ENCODE measurements around the gene PHLDB1. TPM values are rescaled to one million over a fixed set of nuclear protein-coding genes. Genes with fewer than 3 reads are reported as not detected.

PHLDB1 gene
- total RNA-seq, 1 donor from 2014 or later: 179 TPM

GRCh38 chr11:118663381-118663780 lies 56.0 kb downstream of the PHLDB1 start:
- FAIRE-seq: no peak
- no peaks in the 10 kb centered on the region for H3K27me3 Mint-ChIP-seq (ENCODE audit: low read depth, unreplicated experiment)

DNA sequence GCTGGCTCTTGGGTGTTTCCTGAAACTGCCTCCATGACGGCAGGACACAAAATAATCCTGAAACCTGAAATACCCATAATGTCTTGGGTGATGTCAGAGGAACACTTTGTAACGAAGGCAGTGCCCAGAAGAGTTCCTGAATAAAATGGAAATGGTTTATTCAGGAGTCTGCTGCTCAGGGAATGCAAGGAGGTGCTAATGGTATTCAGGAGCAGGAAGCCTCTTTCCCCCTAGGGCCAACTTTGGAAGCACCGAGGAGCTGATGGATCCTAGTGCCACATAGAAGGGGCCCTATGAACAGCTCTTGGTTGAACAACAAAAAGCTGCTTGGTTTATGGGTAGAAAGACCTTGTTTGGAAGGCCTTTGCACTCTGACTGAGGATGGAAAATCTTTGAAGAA lies 56.5 kb downstream of the PHLDB1 start:
- peaks cover 6% of the 10 kb centered on the region for H3K4me1 Mint-ChIP-seq (ENCODE audit: low read depth, unreplicated experiment)
- DNase-seq (ENCODE audit: low read depth) (no peak), FAIRE-seq (no peak)
- Histone ChIP-seq H3K9ac (ENCODE audit: low read length) (no peak overlapping the region), H3K27me3 (ENCODE audit: insufficient read depth, low read length) (no peaks in the 10 kb centered on the region), H4K20me1 (ENCODE audit: insufficient read depth, low read length) (peaks cover 29% of the 10 kb centered on the region), H2AFZ (ENCODE audit: low read depth, low read length) (no peak overlapping the region), H3K27ac (ENCODE audit: low read depth, low read length) (no peak overlapping the region), H3K4me3 (ENCODE audit: insufficient read depth, low read depth, low read length) (no peak overlapping the region), H3K79me2 (ENCODE audit: insufficient read depth, low read length) (no peaks in the 10 kb centered on the region), H3K4me1 (ENCODE audit: insufficient read depth, low read length) (peaks cover 5% of the 10 kb centered on the region), H3K4me2 (ENCODE audit: low read length) (no peak overlapping the region), H3K36me3 (ENCODE audit: insufficient read depth, low read length) (no peaks in the 10 kb centered on the region), H3K9me3 (ENCODE audit: insufficient read depth, low read depth, low read length) (no peaks in the 10 kb centered on the region)
- peak overlapping the region; percentile 26 for H3K27ac Mint-ChIP-seq (ENCODE audit: unreplicated experiment)
- H3K27me3 Mint-ChIP-seq (ENCODE audit: low read depth, unreplicated experiment): no peaks in the 10 kb centered on the region
- H3K4me3 Mint-ChIP-seq (ENCODE audit: unreplicated experiment): no peak overlapping the region
- TF ChIP-seq EZH2 (IDR thresholded peaks at IDR 0.05; ENCODE audit: insufficient read depth, low read length): no peak
- TF ChIP-seq, protein P1, sequence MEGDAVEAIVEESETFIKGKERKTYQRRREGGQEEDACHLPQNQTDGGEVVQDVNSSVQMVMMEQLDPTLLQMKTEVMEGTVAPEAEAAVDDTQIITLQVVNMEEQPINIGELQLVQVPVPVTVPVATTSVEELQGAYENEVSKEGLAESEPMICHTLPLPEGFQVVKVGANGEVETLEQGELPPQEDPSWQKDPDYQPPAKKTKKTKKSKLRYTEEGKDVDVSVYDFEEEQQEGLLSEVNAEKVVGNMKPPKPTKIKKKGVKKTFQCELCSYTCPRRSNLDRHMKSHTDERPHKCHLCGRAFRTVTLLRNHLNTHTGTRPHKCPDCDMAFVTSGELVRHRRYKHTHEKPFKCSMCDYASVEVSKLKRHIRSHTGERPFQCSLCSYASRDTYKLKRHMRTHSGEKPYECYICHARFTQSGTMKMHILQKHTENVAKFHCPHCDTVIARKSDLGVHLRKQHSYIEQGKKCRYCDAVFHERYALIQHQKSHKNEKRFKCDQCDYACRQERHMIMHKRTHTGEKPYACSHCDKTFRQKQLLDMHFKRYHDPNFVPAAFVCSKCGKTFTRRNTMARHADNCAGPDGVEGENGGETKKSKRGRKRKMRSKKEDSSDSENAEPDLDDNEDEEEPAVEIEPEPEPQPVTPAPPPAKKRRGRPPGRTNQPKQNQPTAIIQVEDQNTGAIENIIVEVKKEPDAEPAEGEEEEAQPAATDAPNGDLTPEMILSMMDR (IDR thresholded peaks at IDR 0.05; ENCODE audit: insufficient read depth, low read depth, low read length): no peak
- H3K36me3 Mint-ChIP-seq (ENCODE audit: low read depth, unreplicated experiment): peaks cover 5% of the 10 kb centered on the region
- no peaks in the 10 kb centered on the region for H3K9me3 Mint-ChIP-seq (ENCODE audit: unreplicated experiment)

More at GRCh38 chr11:118663381-118663780, 56.0 kb downstream of the PHLDB1 start:
- TF ChIP-seq, protein P1 (IDR thresholded peaks at IDR 0.05; ENCODE audit: insufficient read depth, low read depth, low read length): no peak
- no peak for TF ChIP-seq EZH2 (IDR thresholded peaks at IDR 0.05; ENCODE audit: insufficient read depth, low read length)
- H3K27ac Mint-ChIP-seq (ENCODE audit: unreplicated experiment): no peak overlapping the region
- no peak overlapping the region for H3K4me3 Mint-ChIP-seq (ENCODE audit: unreplicated experiment)
- DNase-seq (ENCODE audit: low read depth): peak; percentile 14
- no peak overlapping the region for H3K9ac ChIP-seq (ENCODE audit: low read length)
- H3K36me3 ChIP-seq (ENCODE audit: insufficient read depth, low read length): no peaks in the 10 kb centered on the region
- H3K4me2 ChIP-seq (ENCODE audit: low read length): no peak overlapping the region
- no peak overlapping the region for H3K4me3 ChIP-seq (ENCODE audit: insufficient read depth, low read depth, low read length)
- no peak overlapping the region for H3K27ac ChIP-seq (ENCODE audit: low read depth, low read length)
- H3K79me2 ChIP-seq (ENCODE audit: insufficient read depth, low read length): no peaks in the 10 kb centered on the region
- H3K9me3 ChIP-seq (ENCODE audit: insufficient read depth, low read depth, low read length): no peaks in the 10 kb centered on the region
- no peaks in the 10 kb centered on the region for H3K27me3 ChIP-seq (ENCODE audit: insufficient read depth, low read length)
- no peak overlapping the region for H2AFZ ChIP-seq (ENCODE audit: low read depth, low read length)
- H4K20me1 ChIP-seq (ENCODE audit: insufficient read depth, low read length): peaks cover 34% of the 10 kb centered on the region
- H3K4me1 Mint-ChIP-seq (ENCODE audit: low read depth, unreplicated experiment): peaks cover 6% of the 10 kb centered on the region
- no peaks in the 10 kb centered on the region for H3K9me3 Mint-ChIP-seq (ENCODE audit: unreplicated experiment)
- peaks cover 5% of the 10 kb centered on the region for H3K36me3 Mint-ChIP-seq (ENCODE audit: low read depth, unreplicated experiment)
- peaks cover 10% of the 10 kb centered on the region for H3K4me1 ChIP-seq (ENCODE audit: insufficient read depth, low read length)

- H3K79me2 ChIP-seq (ENCODE audit: insufficient read depth, low read length): no peaks in the 10 kb centered on the region
- no peak overlapping the region for H3K4me2 ChIP-seq (ENCODE audit: low read length)
- H3K36me3 Mint-ChIP-seq (ENCODE audit: low read depth, unreplicated experiment): peaks cover 5% of the 10 kb centered on the region
- TF ChIP-seq, protein P1 (IDR thresholded peaks at IDR 0.05; ENCODE audit: insufficient read depth, low read depth, low read length): no peak
- TF ChIP-seq EZH2 (IDR thresholded peaks at IDR 0.05; ENCODE audit: insufficient read depth, low read length): no peak
- H3K4me3 Mint-ChIP-seq (ENCODE audit: unreplicated experiment): no peak overlapping the region
- H3K4me1 Mint-ChIP-seq (ENCODE audit: low read depth, unreplicated experiment): peaks cover 4% of the 10 kb centered on the region
- FAIRE-seq: no peak
- H3K27ac ChIP-seq (ENCODE audit: low read depth, low read length): no peak overlapping the region
- no peaks in the 10 kb centered on the region for H3K27me3 Mint-ChIP-seq (ENCODE audit: low read depth, unreplicated experiment)
- no peak overlapping the region for H3K27ac Mint-ChIP-seq (ENCODE audit: unreplicated experiment)
- H3K36me3 ChIP-seq (ENCODE audit: insufficient read depth, low read length): no peaks in the 10 kb centered on the region
- peaks cover 14% of the 10 kb centered on the region for H4K20me1 ChIP-seq (ENCODE audit: insufficient read depth, low read length)
- H3K4me1 ChIP-seq (ENCODE audit: insufficient read depth, low read length): no peaks in the 10 kb centered on the region
- no peak for DNase-seq (ENCODE audit: low read depth)
- no peaks in the 10 kb centered on the region for H3K9me3 Mint-ChIP-seq (ENCODE audit: unreplicated experiment)
- H3K9ac ChIP-seq (ENCODE audit: low read length): no peak overlapping the region
- peaks cover 3% of the 10 kb centered on the region for H3K27me3 ChIP-seq (ENCODE audit: insufficient read depth, low read length)
- H3K9me3 ChIP-seq (ENCODE audit: insufficient read depth, low read depth, low read length): no peaks in the 10 kb centered on the region
- no peak overlapping the region for H2AFZ ChIP-seq (ENCODE audit: low read depth, low read length)
- H3K4me3 ChIP-seq (ENCODE audit: insufficient read depth, low read depth, low read length): no peak overlapping the region
These were observed 59.0 kb downstream of the PHLDB1 start for GRCh38 chr11:118666371-118666770.

Data from astrocyte (in vitro differentiated cells and primary cell).